Mesothelial cell of epicardium (in vitro differentiated cells): Measurements from ENCODE around the gene BLMH. TPM values are rescaled to one million over a fixed set of nuclear protein-coding genes. Genes with fewer than 3 reads are reported as not detected.

Experiments
- DNase-seq, 2 experiments: peaks; one replicate each; pipeline ENCODE4 v3.0.0; 2021; ENCODE audit warnings: low spot score in 2 of 2; ENCODE audit not compliant: unreplicated experiment in 2 of 2
- H3K27ac Mint-ChIP-seq: 2 replicates; pipeline ENCODE4 v1.8.0; 2021; ENCODE audit warnings: mixed read lengths
- H3K27me3 Mint-ChIP-seq: 2 replicates; pipeline ENCODE4 v1.8.0; 2021; ENCODE audit warnings: low read depth, mixed read lengths
- H3K36me3 Mint-ChIP-seq: 2 replicates; pipeline ENCODE4 v1.8.0; 2021; ENCODE audit warnings: mixed read lengths
- H3K4me1 Mint-ChIP-seq: 2 replicates; pipeline ENCODE4 v1.8.0; 2021; ENCODE audit warnings: mixed read lengths
- H3K4me3 Mint-ChIP-seq: 2 replicates; pipeline ENCODE4 v1.8.0; 2021; ENCODE audit warnings: mild to moderate bottlenecking, moderate library complexity, mixed read lengths
- H3K9me3 Mint-ChIP-seq: 2 replicates; pipeline ENCODE4 v1.8.0; 2021; ENCODE audit warnings: mixed read lengths
- CTCF ChIP-seq: fragments of 200-600 bp; sonication (generic); IDR thresholded peaks from one replicate; pipeline ENCODE4 v1.5.0; 2021; ENCODE audit warnings: antibody characterized with exemption; ENCODE audit not compliant: unreplicated experiment
- total RNA-seq: library from RNA; stranded (reverse); gene quantifications from 3 replicates; pipeline ENCODE4 v1.2.1, GENCODE V29; 2021

BLMH gene
- total RNA-seq, 1 donor from 2014 or later: 46.4 TPM

GRCh38 chr17:30323895-30324319 is 32.2 kb upstream of the BLMH start:
- Mint-ChIP-seq H3K27ac (no peak overlapping the region), H3K27me3 (peaks cover 58% of the 10 kb centered on the region), H3K36me3 (no peaks in the 10 kb centered on the region), H3K9me3 (no peaks in the 10 kb centered on the region), H3K4me3 (no peak overlapping the region), H3K4me1 (peaks cover 35% of the 10 kb centered on the region)
- no peak for TF ChIP-seq CTCF
- no peak for DNase-seq

- peaks cover 60% of the 10 kb centered on the region for H3K27me3 Mint-ChIP-seq
- no peak for TF ChIP-seq CTCF
- DNase-seq: no peak
- H3K27ac Mint-ChIP-seq: no peak overlapping the region
- no peak overlapping the region for H3K4me3 Mint-ChIP-seq
- H3K36me3 Mint-ChIP-seq: no peaks in the 10 kb centered on the region
- H3K9me3 Mint-ChIP-seq: no peaks in the 10 kb centered on the region
- peaks cover 35% of the 10 kb centered on the region for H3K4me1 Mint-ChIP-seq
These were observed 31.6 kb upstream of the BLMH start for GRCh38 chr17:30323262-30323894.

GRCh38 chr17:30321314-30321713 is 29.6 kb upstream of the BLMH start:
- Mint-ChIP-seq H3K27ac (no peak overlapping the region), H3K4me3 (no peak overlapping the region), H3K4me1 (peaks cover 27% of the 10 kb centered on the region), H3K27me3 (peaks cover 62% of the 10 kb centered on the region), H3K9me3 (no peaks in the 10 kb centered on the region), H3K36me3 (no peaks in the 10 kb centered on the region)
- TF ChIP-seq CTCF: no peak
- no peak for DNase-seq

- H3K36me3 Mint-ChIP-seq: no peaks in the 10 kb centered on the region
- H3K27me3 Mint-ChIP-seq: peaks cover 55% of the 10 kb centered on the region
- H3K9me3 Mint-ChIP-seq: no peaks in the 10 kb centered on the region
- no peak for TF ChIP-seq CTCF
- H3K27ac Mint-ChIP-seq: no peak overlapping the region
- DNase-seq: no peak
- H3K4me1 Mint-ChIP-seq: no peaks in the 10 kb centered on the region
- H3K4me3 Mint-ChIP-seq: no peak overlapping the region
These were observed 26.4 kb upstream of the BLMH start for GRCh38 chr17:30318155-30318554.

DNA sequence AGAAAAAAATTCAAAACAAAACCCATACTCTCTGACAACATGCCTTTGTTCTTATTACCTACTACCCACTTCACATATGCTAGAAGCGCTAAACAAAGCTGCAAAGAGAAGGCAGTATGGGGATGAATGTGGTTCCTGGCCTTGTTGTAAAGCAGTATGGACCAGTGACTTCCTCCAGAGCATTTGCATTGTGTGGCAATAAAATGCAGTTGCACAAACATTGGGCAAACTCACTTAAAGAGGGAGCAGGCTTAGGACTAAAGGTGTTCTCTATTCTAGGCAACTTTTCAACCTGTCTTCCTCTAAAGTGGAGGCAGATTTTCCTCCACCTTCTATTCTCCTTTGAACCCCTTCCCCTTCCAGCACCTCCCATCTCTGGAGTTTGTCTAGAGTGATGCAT is 25.0 kb upstream of the BLMH start:
- H3K36me3 Mint-ChIP-seq: no peaks in the 10 kb centered on the region
- no peak for DNase-seq
- peaks cover 54% of the 10 kb centered on the region for H3K27me3 Mint-ChIP-seq
- H3K4me1 Mint-ChIP-seq: no peaks in the 10 kb centered on the region
- H3K27ac Mint-ChIP-seq: no peak overlapping the region
- H3K4me3 Mint-ChIP-seq: no peak overlapping the region
- TF ChIP-seq CTCF: no peak
- H3K9me3 Mint-ChIP-seq: no peaks in the 10 kb centered on the region

GRCh38 chr17:30315106-30315505 is 23.4 kb upstream of the BLMH start:
- H3K27ac Mint-ChIP-seq: no peak overlapping the region
- no peak for TF ChIP-seq CTCF
- H3K36me3 Mint-ChIP-seq: no peaks in the 10 kb centered on the region
- H3K4me1 Mint-ChIP-seq: no peaks in the 10 kb centered on the region
- H3K9me3 Mint-ChIP-seq: no peaks in the 10 kb centered on the region
- no peak overlapping the region for H3K4me3 Mint-ChIP-seq
- H3K27me3 Mint-ChIP-seq: peaks cover 44% of the 10 kb centered on the region
- no peak for DNase-seq
